Sigmoid colon (tissue), 7 donors: ENCODE results near the gene DIAPH2. TPM values are rescaled to one million over a fixed set of nuclear protein-coding genes. Genes with fewer than 3 reads are reported as not detected.

ENCODE experiments used
- DNase-seq: peaks from one replicate; pipeline ENCODE4 v3.0.0-alpha.2; 2019
- H3K27ac ChIP-seq, 4 donors: fragments of 200-600 bp; sonication (generic); one replicate each; pipeline ENCODE4 v1.5.1; 2016 to 2019; ENCODE audit warnings: mild to moderate bottlenecking in 1 of 4
- H3K27me3 ChIP-seq, 3 donors: fragments of 200-600 bp; sonication (generic); one replicate each; pipeline ENCODE4 v1.5.1; 2019; ENCODE audit warnings: mild to moderate bottlenecking in 1 of 3
- H3K36me3 ChIP-seq, 4 donors: fragments of 200-600 bp; sonication (generic); one replicate each; pipeline ENCODE4 v1.5.1; 2016 to 2019
- H3K4me1 ChIP-seq, 4 donors: fragments of 200-600 bp; sonication (generic); one replicate each; pipeline ENCODE4 v1.5.1; 2017 to 2019
- H3K4me3 ChIP-seq, 4 donors: fragments of 200-600 bp; sonication (generic); one replicate each; pipeline ENCODE4 v1.5.1; 2017 to 2019; ENCODE audit warnings: mild to moderate bottlenecking in 2 of 4, moderate library complexity in 1 of 4
- H3K9me3 ChIP-seq, 4 donors: fragments of 200-600 bp in 3 of 4; sonication (generic) in 3 of 4; one replicate each; pipeline versions ENCODE4 v1.5.1 to v1.6.1; 2013 to 2019
- EP300 ChIP-seq, 4 donors: sonication (generic); formaldehyde crosslinking; IDR thresholded peaks; one replicate each; pipeline ENCODE4 v1.6.1; 2017; ENCODE audit warnings: antibody characterized with exemption in 4 of 4
- POLR2A ChIP-seq, 2 donors: fragments of 450-650 bp; IDR thresholded peaks; one replicate each; pipeline ENCODE4 v1.6.1; 2016; ENCODE audit warnings: antibody characterized with exemption in 2 of 2, mild to moderate bottlenecking in 2 of 2, moderate library complexity in 2 of 2
- POLR2AphosphoS5 ChIP-seq, 4 donors: sonication (generic); formaldehyde crosslinking; IDR thresholded peaks; one replicate each; pipeline ENCODE4 v1.6.1; 2017; ENCODE audit warnings: antibody characterized with exemption in 4 of 4
- WGBS, 2 donors: extraction: QIAGEN DNeasy Blood & Tissue Kit; methylation state at CpG; one replicate each; pipeline ENCODE4 v1.1.7; 2013; 5-methylcytosine and 5-hydroxymethylcytosine counted together
- intact Hi-C: fragments of 100-400 bp; cut with DNase I; formaldehyde crosslinking; loops from one replicate; pipeline ENCODE4 v1.15.1; 2023
- polyA plus RNA-seq, 3 donors: library from polyadenylated mRNA; stranded (reverse); fragments of 200-250 nt; gene quantifications; one replicate each; pipeline ENCODE4 v1.2.3, GENCODE V29; 2013
- total RNA-seq, 4 donors: library from RNA; depleted of rRNA; stranded (reverse); fragments of >200 nt; gene quantifications; one replicate each; pipeline ENCODE4 v1.1.0, GENCODE V29; 2016
- TF ChIP-seq, protein P1 (sequence below), 4 experiments: fragments of 450-650 bp in 3 of 4; fragments of 200-600 bp in 1 of 4; IDR thresholded peaks; one replicate each; pipeline ENCODE4 v1.5.1; 2016 to 2019; ENCODE audit warnings: antibody characterized with exemption in 4 of 4, mild to moderate bottlenecking in 3 of 4, moderate library complexity in 2 of 4
- donor health status: healthy with polysubstance abuse.
- donor health status: Bipolar disorder and iron deficiency.
- donor health status: healthy.

Gene DIAPH2
- total and polyA plus RNA-seq, 7 donors = 6.6 to 31.3 (median 21.7) TPM

- H3K4me1 ChIP-seq = no peaks in the 10 kb centered on the region
- 77 to 80% methylated on average over 2 of the region's 2 CpGs for WGBS, 2 donors
- H3K4me3 ChIP-seq = no peak overlapping the region
- H3K27ac ChIP-seq = no peak overlapping the region
- H3K9me3 ChIP-seq = no peaks in the 10 kb centered on the region
- TF ChIP-seq EP300 (IDR thresholded peaks at IDR 0.05) (no peak), POLR2AphosphoS5 (IDR thresholded peaks at IDR 0.05) (no peak), POLR2A (IDR thresholded peaks at IDR 0.05) (no peak)
- TF ChIP-seq, protein P1, sequence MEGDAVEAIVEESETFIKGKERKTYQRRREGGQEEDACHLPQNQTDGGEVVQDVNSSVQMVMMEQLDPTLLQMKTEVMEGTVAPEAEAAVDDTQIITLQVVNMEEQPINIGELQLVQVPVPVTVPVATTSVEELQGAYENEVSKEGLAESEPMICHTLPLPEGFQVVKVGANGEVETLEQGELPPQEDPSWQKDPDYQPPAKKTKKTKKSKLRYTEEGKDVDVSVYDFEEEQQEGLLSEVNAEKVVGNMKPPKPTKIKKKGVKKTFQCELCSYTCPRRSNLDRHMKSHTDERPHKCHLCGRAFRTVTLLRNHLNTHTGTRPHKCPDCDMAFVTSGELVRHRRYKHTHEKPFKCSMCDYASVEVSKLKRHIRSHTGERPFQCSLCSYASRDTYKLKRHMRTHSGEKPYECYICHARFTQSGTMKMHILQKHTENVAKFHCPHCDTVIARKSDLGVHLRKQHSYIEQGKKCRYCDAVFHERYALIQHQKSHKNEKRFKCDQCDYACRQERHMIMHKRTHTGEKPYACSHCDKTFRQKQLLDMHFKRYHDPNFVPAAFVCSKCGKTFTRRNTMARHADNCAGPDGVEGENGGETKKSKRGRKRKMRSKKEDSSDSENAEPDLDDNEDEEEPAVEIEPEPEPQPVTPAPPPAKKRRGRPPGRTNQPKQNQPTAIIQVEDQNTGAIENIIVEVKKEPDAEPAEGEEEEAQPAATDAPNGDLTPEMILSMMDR (IDR thresholded peaks at IDR 0.05) = no peak
- intact Hi-C loops = no loop called here
- DNase-seq = no peak
- no peaks in the 10 kb centered on the region for H3K27me3 ChIP-seq
- no peaks in the 10 kb centered on the region for H3K36me3 ChIP-seq
Observed at GRCh38 chrX:97481228-97481627, 796.6 kb downstream of the DIAPH2 start.

DNA sequence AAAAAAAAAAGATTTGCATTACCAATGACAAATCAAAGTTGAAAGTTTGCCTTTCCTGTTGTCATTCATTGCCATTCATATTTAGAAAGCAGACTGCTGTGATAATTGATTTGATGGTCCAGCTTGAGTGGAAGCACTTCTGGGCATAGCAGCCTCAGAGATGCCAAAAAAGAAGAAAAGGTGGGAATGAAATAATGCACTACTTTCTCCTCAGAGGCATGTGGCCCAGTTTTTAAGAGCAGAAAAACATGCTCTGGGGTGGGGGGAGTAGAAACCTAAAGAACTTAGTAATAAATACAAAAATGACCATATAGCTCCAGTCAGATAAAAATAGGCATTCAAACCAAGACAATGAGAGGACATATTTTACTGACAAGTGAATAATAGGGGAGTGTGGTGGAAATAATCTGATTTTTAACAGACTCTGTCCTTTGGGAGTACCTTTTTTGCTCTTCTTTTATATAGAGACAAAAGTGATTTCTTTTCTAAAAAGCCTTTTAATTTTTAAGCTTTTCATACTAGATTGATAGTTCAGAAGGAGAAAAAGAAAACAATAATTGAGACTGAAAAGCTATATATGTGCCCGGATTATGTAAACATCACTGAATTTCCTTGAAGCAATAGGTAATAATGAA lies 798.1 kb downstream of the DIAPH2 start:
- no peaks in the 10 kb centered on the region for H3K9me3 ChIP-seq
- TF ChIP-seq, protein P1 (IDR thresholded peaks at IDR 0.05) = no peak
- TF ChIP-seq POLR2AphosphoS5 (IDR thresholded peaks at IDR 0.05) = no peak
- TF ChIP-seq EP300 (IDR thresholded peaks at IDR 0.05) = no peak
- TF ChIP-seq POLR2A (IDR thresholded peaks at IDR 0.05) = no peak
- WGBS, 2 donors = 78 to 97% methylated on average over 1 of the region's 1 CpG
- H3K27ac ChIP-seq = no peak overlapping the region
- DNase-seq = no peak
- no peak overlapping the region for H3K4me3 ChIP-seq
- no peaks in the 10 kb centered on the region for H3K4me1 ChIP-seq
- H3K36me3 ChIP-seq = no peaks in the 10 kb centered on the region
- H3K27me3 ChIP-seq = no peaks in the 10 kb centered on the region
- intact Hi-C loops = no loop called here

GRCh38 chrX:97490656-97491055 lies 806.0 kb downstream of the DIAPH2 start:
- Histone ChIP-seq H3K9me3 (no peaks in the 10 kb centered on the region), H3K27me3 (no peaks in the 10 kb centered on the region), H3K27ac (no peak overlapping the region), H3K36me3 (no peaks in the 10 kb centered on the region), H3K4me3 (no peak overlapping the region), H3K4me1 (no peaks in the 10 kb centered on the region)
- DNase-seq = no peak
- intact Hi-C loops = no loop called here
- 90 to 94% methylated on average over 2 of the region's 2 CpGs for WGBS, 2 donors
- TF ChIP-seq POLR2AphosphoS5 (IDR thresholded peaks at IDR 0.05) (no peak), POLR2A (IDR thresholded peaks at IDR 0.05) (no peak), EP300 (IDR thresholded peaks at IDR 0.05) (no peak)
- TF ChIP-seq, protein P1 (IDR thresholded peaks at IDR 0.05) = no peak

- H3K27ac ChIP-seq = no peak overlapping the region
- no peaks in the 10 kb centered on the region for H3K9me3 ChIP-seq
- 87 to 93% methylated on average over 1 of the region's 1 CpG for WGBS, 2 donors
- intact Hi-C loops = no loop called here
- no peaks in the 10 kb centered on the region for H3K36me3 ChIP-seq
- no peaks in the 10 kb centered on the region for H3K27me3 ChIP-seq
- no peak overlapping the region for H3K4me3 ChIP-seq
- H3K4me1 ChIP-seq = no peaks in the 10 kb centered on the region
- TF ChIP-seq, protein P1 (IDR thresholded peaks at IDR 0.05) = no peak
- no peak for TF ChIP-seq POLR2A (IDR thresholded peaks at IDR 0.05)
- no peak for TF ChIP-seq EP300 (IDR thresholded peaks at IDR 0.05)
- no peak for TF ChIP-seq POLR2AphosphoS5 (IDR thresholded peaks at IDR 0.05)
- no peak for DNase-seq
Observed at GRCh38 chrX:97494756-97495372, 810.2 kb downstream of the DIAPH2 start.
